Esophagus muscularis mucosa (tissue), 4 donors: ENCODE results near the gene IKZF2. TPM values are rescaled to one million over a fixed set of nuclear protein-coding genes. Genes with fewer than 3 reads are reported as not detected.

Source experiments
- DNase-seq: peaks from one replicate; pipeline ENCODE4 v3.0.0-alpha.2; 2017; ENCODE audit errors: extremely low spot score
- H3K27ac ChIP-seq, 4 donors: fragments of 200-600 bp; sonication (generic); replicated peaks in 1 of 4; 1 replicate in 3 of 4; 2 replicates in 1 of 4; pipeline ENCODE4 v1.5.1; 2016 to 2019; ENCODE audit warnings: mild to moderate bottlenecking in 1 of 4
- H3K27me3 ChIP-seq, 4 donors: fragments of 200-600 bp; sonication (generic); one replicate each; pipeline versions ENCODE4 v1.5.1 to v1.6.0; 2016 to 2019
- H3K36me3 ChIP-seq, 4 donors: fragments of 200-600 bp; sonication (generic); one replicate each; pipeline ENCODE4 v1.5.1; 2016 to 2019
- H3K4me1 ChIP-seq, 4 donors: fragments of 200-600 bp; sonication (generic); one replicate each; pipeline ENCODE4 v1.5.1; 2016 to 2019
- H3K4me3 ChIP-seq, 4 donors: fragments of 200-600 bp; sonication (generic); 1 replicate in 2 of 4; 2 replicates in 2 of 4; pipeline ENCODE4 v1.5.1; 2016 to 2019; ENCODE audit warnings: mild to moderate bottlenecking in 4 of 4, moderate library complexity in 1 of 4
- H3K9me3 ChIP-seq, 4 donors: fragments of 200-600 bp; sonication (generic); 1 replicate in 3 of 4; 2 replicates in 1 of 4; pipeline ENCODE4 v1.5.1; 2016 to 2019
- EP300 ChIP-seq: sonication (generic); formaldehyde crosslinking; IDR thresholded peaks from one replicate; pipeline ENCODE4 v1.6.1; 2017; ENCODE audit warnings: antibody characterized with exemption
- POLR2A ChIP-seq: fragments of 450-650 bp; IDR thresholded peaks from one replicate; pipeline ENCODE4 v1.6.1; 2017; ENCODE audit warnings: antibody characterized with exemption, moderate library complexity, mild to moderate bottlenecking, low read depth
- POLR2AphosphoS5 ChIP-seq, 2 donors: sonication (generic); formaldehyde crosslinking; IDR thresholded peaks; one replicate each; pipeline ENCODE4 v1.6.1; 2017; ENCODE audit warnings: antibody characterized with exemption in 2 of 2
- WGBS: methylation state at CpG from one replicate; pipeline ENCODE4 v1.1.5; 2018; 5-methylcytosine and 5-hydroxymethylcytosine counted together
- intact Hi-C: fragments of 100-400 bp; cut with DNase I; formaldehyde crosslinking; loops from one replicate; pipeline ENCODE4 v1.15.1; 2023
- total RNA-seq, 4 donors: library from RNA; depleted of rRNA; stranded (reverse); fragments of >200 nt; gene quantifications; one replicate each; pipeline versions ENCODE4 v1.1.0 to v1.2.1, GENCODE V29; 2016
- TF ChIP-seq, protein P1 (sequence below), 3 experiments: fragments of 200-600 bp in 2 of 3; fragments of 450-650 bp in 1 of 3; sonication (generic) in 2 of 3; IDR thresholded peaks; one replicate each; pipeline ENCODE4 v1.5.1; 2017 to 2019; ENCODE audit warnings: antibody characterized with exemption in 3 of 3, mild to moderate bottlenecking in 2 of 3, moderate library complexity in 1 of 3

Gene IKZF2
- total RNA-seq, 4 donors from 2014 or later: 6.5 to 11.2 (median 8.8) TPM

DNA sequence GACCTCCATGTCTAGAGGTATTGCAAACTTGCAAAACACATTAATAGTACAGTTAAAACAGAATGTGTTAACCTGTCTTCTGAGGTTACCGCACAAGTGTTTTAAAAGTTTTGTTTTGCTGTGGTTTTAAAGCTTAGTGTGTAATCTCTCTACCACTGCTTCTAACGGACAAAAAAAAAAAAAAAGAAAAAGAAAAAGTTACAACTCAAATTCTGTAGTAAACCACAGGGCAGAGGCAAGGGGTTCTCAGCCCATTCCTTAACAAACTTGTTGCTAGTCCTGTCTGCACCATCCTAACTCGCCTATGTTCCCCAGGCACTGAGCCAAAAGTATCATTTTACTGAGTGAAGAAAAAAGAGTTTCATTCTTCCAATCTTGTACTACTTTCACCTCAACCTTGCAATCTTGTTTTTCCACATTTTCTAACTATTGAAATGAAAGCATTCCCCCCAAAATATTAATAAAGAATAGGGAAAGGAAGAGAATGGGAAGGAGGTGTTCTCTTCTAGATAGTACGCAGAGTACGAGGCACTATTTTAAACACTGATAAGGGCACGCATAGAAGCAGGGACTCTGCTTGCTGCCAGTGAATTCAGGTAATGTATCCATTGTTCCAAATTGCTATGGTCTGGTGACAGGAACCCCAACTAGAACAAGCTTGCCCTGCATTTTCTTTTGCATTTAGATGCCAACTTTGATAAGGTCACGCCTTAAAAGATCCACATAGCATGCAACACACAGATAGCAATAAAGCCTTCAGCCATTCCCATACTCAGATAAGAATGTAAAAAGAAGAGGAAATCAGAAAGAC lies 47.1 kb downstream of the IKZF2 start:
- no peaks in the 10 kb centered on the region for H3K9me3 ChIP-seq
- DNase-seq: no peak
- H3K27ac ChIP-seq: no peak overlapping the region
- H3K36me3 ChIP-seq: no peaks in the 10 kb centered on the region
- no peak for TF ChIP-seq POLR2A
- TF ChIP-seq EP300: no peak
- no peak for TF ChIP-seq POLR2AphosphoS5 (IDR thresholded peaks at IDR 0.05)
- TF ChIP-seq, protein P1, sequence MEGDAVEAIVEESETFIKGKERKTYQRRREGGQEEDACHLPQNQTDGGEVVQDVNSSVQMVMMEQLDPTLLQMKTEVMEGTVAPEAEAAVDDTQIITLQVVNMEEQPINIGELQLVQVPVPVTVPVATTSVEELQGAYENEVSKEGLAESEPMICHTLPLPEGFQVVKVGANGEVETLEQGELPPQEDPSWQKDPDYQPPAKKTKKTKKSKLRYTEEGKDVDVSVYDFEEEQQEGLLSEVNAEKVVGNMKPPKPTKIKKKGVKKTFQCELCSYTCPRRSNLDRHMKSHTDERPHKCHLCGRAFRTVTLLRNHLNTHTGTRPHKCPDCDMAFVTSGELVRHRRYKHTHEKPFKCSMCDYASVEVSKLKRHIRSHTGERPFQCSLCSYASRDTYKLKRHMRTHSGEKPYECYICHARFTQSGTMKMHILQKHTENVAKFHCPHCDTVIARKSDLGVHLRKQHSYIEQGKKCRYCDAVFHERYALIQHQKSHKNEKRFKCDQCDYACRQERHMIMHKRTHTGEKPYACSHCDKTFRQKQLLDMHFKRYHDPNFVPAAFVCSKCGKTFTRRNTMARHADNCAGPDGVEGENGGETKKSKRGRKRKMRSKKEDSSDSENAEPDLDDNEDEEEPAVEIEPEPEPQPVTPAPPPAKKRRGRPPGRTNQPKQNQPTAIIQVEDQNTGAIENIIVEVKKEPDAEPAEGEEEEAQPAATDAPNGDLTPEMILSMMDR (IDR thresholded peaks at IDR 0.05): no peak
- no peak overlapping the region for H3K4me3 ChIP-seq
- WGBS: 61% methylated on average over 7 of the region's 7 CpGs
- intact Hi-C loops: no loop called here
- H3K4me1 ChIP-seq: peaks cover 7 to 19% (median 8%) of the 10 kb centered on the region in 4 donors
- no peaks in the 10 kb centered on the region for H3K27me3 ChIP-seq

- intact Hi-C loops: no loop called here
- WGBS: 87% methylated on average over 5 of the region's 5 CpGs
- no peaks in the 10 kb centered on the region for H3K36me3 ChIP-seq
- H3K27me3 ChIP-seq: no peaks in the 10 kb centered on the region
- no peak for TF ChIP-seq POLR2A
- TF ChIP-seq EP300: no peak
- no peak for TF ChIP-seq POLR2AphosphoS5 (IDR thresholded peaks at IDR 0.05)
- TF ChIP-seq, protein P1 (IDR thresholded peaks at IDR 0.05): no peak
- H3K4me3 ChIP-seq: no peak overlapping the region
- DNase-seq: no peak
- no peaks in the 10 kb centered on the region for H3K9me3 ChIP-seq
- H3K27ac ChIP-seq: no peak overlapping the region
- peaks cover 11 to 28% (median 17%) of the 10 kb centered on the region in 4 donors for H3K4me1 ChIP-seq
These were observed 49.5 kb downstream of the IKZF2 start for GRCh38 chr2:213101692-213102460.

DNA sequence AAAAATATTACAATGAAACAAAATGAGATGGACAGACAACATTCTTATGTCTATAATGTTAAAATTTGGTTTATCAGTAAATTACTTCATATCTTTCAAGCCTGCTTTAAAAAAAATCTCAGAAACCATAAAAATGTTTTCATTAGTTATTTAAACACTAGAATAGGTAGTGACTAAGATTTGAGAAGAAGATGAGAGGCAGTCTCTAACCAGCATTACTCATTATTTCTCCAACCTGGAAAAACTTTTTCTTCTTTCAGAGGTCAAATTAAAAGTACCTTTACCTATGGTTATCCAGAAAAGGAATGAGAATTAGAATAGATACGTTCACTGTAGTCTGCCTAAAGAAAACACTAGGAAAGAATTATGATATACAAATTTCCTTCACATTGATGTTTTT lies 50.3 kb downstream of the IKZF2 start:
- Histone ChIP-seq H3K4me1 (peaks cover 11 to 28% (median 17%) of the 10 kb centered on the region in 4 donors), H3K4me3 (no peak overlapping the region), H3K36me3 (no peaks in the 10 kb centered on the region), H3K9me3 (no peaks in the 10 kb centered on the region), H3K27me3 (no peaks in the 10 kb centered on the region), H3K27ac (no peak overlapping the region)
- no peak for DNase-seq
- intact Hi-C loops: no loop called here
- no peak for TF ChIP-seq POLR2AphosphoS5 (IDR thresholded peaks at IDR 0.05)
- TF ChIP-seq POLR2A: no peak
- TF ChIP-seq, protein P1 (IDR thresholded peaks at IDR 0.05): no peak
- TF ChIP-seq EP300: no peak
- 84% methylated on average over 1 of the region's 1 CpG for WGBS

DNA sequence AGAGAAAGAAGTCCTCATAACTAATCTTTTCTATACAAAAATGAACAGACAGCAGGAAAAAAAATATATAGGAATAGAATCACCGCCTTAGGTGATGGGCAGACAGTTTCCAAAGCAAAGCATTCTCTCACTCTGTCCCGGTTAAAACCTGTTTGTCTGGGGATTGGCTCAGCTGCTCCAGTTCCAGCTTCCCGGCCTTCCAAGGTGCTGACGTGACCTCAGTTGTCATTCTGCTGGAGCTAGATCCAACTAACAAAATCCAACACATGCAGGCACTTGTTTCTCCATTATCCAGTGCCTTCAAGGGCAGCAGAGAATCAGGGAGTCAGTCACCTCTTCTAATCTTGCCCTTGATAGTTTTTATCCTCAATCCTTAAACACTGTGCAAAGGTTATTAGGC lies 52.8 kb downstream of the IKZF2 start:
- Histone ChIP-seq H3K36me3 (no peaks in the 10 kb centered on the region), H3K4me1 (peaks cover 3 to 13% (median 9%) of the 10 kb centered on the region in 4 donors), H3K27ac (peak overlapping the region in 1 of 4 donors; percentile 12), H3K4me3 (no peak overlapping the region), H3K9me3 (no peaks in the 10 kb centered on the region), H3K27me3 (no peaks in the 10 kb centered on the region)
- intact Hi-C loops: no loop called here
- no peak for DNase-seq
- TF ChIP-seq POLR2AphosphoS5 (IDR thresholded peaks at IDR 0.05): peak in 1 of 2 donors; percentile 9
- no peak for TF ChIP-seq POLR2A
- 32% methylated on average over 4 of the region's 4 CpGs for WGBS

- no peak overlapping the region for H3K4me3 ChIP-seq
- H3K27me3 ChIP-seq: no peaks in the 10 kb centered on the region
- no peaks in the 10 kb centered on the region for H3K9me3 ChIP-seq
- H3K36me3 ChIP-seq: no peaks in the 10 kb centered on the region
- TF ChIP-seq POLR2A: no peak
- no peak for TF ChIP-seq POLR2AphosphoS5 (IDR thresholded peaks at IDR 0.05)
- TF ChIP-seq, protein P1 (IDR thresholded peaks at IDR 0.05): no peak
- TF ChIP-seq EP300: no peak
- H3K4me1 ChIP-seq: peaks cover 5 to 12% (median 7%) of the 10 kb centered on the region in 4 donors
- H3K27ac ChIP-seq: no peak overlapping the region
- WGBS: 96% methylated on average over 3 of the region's 3 CpGs
- intact Hi-C loops: no loop called here
- DNase-seq: no peak
These were observed 59.6 kb downstream of the IKZF2 start for GRCh38 chr2:213091765-213092164.
